Glomerular visceral epithelial cell (primary cell): ENCODE results near the gene DACT3.
A peak's percentile ranks its signal among the peaks of the same experiment; 100 is the strongest.

Source experiments
- DNase-seq: peaks from one replicate; pipeline ENCODE4 v3.0.0-alpha.2; 2016; ENCODE audit errors: extremely low spot score

Gene DACT3

GRCh38 chr19:46611776-46612175 lies 49.2 kb downstream of the DACT3 start:
- DNase-seq = no peak

DNA sequence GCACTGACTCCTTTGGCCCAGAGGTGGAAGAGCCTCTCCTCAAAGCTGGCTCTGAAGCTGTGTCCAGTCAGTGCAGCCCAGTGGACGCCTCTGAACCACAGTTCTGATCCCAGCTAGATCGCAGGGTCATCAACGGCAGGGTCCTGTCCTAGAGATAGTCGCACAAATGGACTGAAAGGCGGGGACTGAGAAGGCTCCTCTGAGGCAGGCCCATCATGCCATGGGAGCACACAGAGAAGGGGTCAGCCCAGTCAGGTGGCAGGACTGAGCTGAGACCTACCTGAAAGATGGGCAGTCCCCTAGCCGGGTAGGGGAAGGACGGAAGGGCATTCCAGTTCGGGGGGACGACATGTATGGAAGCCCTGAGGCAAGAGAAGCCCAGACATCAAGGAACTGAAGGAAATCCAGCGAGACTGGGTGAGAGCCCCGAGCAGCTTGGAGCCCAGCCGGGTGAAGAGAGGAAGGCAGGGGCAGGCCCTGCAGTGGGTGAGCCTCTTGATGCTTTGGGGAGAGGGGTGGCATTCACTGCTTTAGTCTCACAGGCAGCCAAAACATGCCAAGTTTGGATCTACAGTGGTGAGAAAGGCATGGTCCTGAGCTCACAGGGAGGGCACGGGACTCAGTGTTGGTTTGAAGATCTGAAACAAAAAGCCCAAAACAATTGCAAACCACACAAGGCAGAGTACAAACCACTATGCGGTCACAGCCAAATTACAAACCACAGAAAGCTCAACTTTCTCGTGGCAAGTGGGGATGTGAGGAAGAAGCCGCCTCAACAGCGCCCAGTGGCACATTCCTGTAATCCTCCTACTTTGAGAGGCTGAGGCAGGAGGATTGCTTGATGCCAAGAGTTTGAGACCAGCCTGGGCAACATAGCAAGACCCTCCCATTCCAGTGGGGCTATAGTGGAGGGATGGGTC lies 49.9 kb downstream of the DACT3 start:
- DNase-seq = peak; percentile 27

DNA sequence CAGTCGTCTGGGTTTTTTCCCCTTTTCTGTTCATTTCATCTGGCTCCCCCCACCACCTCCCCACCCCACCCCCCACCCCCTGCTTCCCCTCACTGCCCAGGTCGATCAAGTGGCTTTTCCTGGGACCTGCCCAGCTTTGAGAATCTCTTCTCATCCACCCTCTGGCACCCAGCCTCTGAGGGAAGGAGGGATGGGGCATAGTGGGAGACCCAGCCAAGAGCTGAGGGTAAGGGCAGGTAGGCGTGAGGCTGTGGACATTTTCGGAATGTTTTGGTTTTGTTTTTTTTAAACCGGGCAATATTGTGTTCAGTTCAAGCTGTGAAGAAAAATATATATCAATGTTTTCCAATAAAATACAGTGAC lies 50.6 kb downstream of the DACT3 start:
- no peak for DNase-seq

DNA sequence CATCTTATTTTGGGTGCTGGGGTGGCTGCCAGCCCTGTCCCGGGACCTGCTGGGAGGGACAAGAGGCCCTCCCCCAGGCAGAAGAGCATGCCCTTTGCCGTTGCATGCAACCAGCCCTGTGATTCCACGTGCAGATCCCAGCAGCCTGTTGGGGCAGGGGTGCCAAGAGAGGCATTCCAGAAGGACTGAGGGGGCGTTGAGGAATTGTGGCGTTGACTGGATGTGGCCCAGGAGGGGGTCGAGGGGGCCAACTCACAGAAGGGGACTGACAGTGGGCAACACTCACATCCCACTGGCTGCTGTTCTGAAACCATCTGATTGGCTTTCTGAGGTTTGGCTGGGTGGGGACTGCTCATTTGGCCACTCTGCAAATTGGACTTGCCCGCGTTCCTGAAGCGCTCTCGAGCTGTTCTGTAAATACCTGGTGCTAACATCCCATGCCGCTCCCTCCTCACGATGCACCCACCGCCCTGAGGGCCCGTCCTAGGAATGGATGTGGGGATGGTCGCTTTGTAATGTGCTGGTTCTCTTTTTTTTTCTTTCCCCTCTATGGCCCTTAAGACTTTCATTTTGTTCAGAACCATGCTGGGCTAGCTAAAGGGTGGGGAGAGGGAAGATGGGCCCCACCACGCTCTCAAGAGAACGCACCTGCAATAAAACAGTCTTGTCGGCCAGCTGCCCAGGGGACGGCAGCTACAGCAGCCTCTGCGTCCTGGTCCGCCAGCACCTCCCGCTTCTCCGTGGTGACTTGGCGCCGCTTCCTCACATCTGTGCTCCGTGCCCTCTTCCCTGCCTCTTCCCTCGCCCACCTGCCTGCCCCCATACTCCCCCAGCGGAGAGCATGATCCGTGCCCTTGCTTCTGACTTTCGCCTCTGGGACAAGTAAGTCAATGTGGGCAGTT lies 51.2 kb downstream of the DACT3 start:
- DNase-seq = no peak

DNA sequence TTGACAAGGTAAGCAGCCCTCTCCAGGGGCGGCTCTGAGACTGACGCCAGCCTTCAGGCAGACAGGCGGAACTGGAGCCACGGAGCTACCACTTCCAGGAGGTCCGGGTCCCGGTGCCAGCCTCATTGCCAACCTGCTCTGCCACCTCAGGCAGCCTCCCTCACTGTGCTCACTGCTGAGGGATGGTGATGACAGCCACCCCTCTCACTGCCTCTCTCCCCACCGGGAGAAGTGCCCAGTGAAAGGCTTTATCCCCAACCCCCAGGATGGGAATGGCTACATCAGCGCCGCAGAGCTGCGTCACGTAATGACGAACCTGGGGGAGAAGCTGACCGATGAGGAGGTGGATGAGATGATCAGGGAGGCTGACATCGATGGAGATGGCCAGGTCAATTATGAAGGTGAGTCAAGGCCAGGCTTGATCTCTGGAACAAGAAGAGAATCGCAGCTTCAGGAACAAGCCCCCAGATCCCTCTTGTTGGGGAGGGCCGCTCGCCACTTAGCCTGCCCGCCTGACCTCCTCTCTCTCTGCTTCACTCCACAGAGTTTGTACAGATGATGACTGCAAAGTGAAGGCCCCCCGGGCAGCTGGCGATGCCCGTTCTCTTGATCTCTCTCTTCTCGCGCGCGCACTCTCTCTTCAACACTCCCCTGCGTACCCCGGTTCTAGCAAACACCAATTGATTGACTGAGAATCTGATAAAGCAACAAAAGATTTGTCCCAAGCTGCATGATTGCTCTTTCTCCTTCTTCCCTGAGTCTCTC lies 52.2 kb downstream of the DACT3 start:
- no peak for DNase-seq

- DNase-seq = no peak
Observed at GRCh38 chr19:46608178-46608577, 52.8 kb downstream of the DACT3 start.

DNA sequence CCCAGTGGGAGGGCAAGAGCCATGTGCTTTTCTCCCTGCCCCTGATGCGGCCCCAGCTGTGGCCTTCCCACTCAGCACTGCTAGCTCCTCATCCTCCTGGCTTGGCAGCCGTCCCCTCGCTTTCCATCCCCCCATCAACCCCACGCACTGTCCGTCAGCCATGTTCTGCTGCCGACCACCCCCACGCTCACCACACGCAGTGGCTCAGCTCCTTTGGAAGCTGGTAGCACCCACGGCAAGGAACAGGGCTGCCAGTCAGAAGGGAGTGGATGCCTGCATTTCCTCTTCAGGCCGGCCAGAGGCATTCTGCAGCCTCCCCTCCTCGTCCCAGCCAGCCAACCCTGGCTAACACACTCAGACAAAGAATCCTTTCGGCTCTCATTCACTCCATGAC lies 53.5 kb downstream of the DACT3 start:
- DNase-seq = no peak

DNA sequence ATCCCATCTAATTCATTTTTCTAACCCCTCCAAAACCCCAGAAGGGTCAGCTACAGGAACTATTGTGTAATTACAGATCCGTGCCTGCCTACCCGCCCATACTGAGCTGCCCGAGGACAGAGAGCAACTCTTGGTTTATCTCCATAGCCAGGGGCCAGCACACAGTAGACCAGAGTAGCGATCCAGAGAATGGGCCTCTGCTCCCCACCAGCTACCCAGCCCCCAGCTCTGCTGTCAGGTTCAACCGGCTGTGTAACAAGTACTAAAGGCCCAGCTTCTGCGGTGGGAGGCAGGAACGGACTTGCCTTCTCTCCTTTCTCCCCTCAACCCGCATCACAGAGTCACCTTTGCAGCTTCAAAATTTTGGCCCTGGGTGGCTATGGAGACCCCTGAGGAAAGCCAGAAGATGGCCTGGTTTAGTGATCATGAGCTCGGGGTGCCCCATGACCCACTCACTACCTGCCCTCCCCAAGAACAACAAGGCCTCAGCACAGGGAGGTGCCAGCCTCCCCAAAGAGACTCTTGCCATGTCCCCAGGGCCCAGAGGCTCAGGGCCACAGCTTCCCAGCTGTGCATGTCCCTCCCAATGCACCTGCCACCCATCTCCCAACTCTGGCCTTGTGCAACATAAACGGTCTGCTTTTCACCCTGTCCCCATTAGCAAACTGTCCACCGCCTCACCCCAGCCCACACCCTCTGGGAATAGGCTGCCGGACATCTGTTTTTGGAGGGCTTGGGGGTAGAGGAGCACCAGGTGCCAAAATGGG lies 54.1 kb downstream of the DACT3 start:
- no peak for DNase-seq

DNA sequence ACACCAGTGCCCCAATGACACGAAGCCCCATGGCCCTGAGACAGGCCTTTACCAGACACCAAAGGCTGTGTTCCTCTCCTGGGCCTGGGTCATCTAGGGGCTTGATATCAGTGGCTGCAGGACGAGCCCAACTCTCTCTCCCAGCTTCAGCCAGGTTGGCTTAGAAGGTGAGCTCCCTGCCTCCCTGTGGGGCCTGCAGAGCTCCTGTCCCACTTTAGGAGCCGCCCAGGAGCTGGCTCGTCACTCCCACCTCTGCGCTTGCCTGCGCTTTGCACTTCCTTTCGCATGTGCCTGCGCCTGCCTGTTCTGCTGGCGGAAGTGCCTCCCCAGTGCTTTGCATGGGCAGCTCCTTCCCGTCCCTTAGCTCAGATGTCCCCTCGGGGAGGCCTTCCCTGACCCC lies 55.0 kb downstream of the DACT3 start:
- no peak for DNase-seq

DNA sequence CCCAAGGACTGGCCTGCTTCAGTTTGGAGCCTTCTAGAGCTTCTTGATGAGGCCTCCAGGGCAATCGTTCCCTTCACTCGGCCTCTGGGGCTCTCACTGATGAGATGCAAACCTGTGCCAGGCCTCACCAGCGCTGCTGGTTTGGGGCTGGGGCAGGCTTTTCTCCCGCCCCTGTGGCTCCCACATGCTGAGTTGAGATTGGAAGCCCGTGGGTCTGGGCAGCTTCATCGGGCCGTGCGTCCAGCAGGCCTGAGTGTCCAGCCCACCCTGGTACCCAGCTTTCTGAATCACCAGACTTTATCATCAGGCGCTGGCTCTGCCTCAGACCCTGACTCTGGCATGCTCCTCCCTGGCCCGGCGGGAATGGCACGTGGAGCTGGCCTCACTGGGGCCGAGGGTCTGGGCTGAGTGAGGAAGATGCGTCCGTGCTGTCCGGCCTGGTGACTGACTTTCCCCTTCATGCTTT lies 55.6 kb downstream of the DACT3 start:
- no peak for DNase-seq

GRCh38 chr19:46604781-46605355 lies 56.1 kb downstream of the DACT3 start:
- no peak for DNase-seq

- no peak for DNase-seq
Observed at GRCh38 chr19:46603752-46604231, 57.2 kb downstream of the DACT3 start.

- peak; percentile 32 for DNase-seq
Observed at GRCh38 chr19:46603195-46603637, 57.8 kb downstream of the DACT3 start.

- DNase-seq = no peak
Observed at GRCh38 chr19:46602392-46603194, 58.4 kb downstream of the DACT3 start.

- no peak for DNase-seq
Observed at GRCh38 chr19:46601318-46602224, 59.4 kb downstream of the DACT3 start, which contains the start of gene CALM3. Gene CALM3 (plus strand): TSS chr19:46601330. CDS start chr19:46601435, 105 bp downstream.

DNA sequence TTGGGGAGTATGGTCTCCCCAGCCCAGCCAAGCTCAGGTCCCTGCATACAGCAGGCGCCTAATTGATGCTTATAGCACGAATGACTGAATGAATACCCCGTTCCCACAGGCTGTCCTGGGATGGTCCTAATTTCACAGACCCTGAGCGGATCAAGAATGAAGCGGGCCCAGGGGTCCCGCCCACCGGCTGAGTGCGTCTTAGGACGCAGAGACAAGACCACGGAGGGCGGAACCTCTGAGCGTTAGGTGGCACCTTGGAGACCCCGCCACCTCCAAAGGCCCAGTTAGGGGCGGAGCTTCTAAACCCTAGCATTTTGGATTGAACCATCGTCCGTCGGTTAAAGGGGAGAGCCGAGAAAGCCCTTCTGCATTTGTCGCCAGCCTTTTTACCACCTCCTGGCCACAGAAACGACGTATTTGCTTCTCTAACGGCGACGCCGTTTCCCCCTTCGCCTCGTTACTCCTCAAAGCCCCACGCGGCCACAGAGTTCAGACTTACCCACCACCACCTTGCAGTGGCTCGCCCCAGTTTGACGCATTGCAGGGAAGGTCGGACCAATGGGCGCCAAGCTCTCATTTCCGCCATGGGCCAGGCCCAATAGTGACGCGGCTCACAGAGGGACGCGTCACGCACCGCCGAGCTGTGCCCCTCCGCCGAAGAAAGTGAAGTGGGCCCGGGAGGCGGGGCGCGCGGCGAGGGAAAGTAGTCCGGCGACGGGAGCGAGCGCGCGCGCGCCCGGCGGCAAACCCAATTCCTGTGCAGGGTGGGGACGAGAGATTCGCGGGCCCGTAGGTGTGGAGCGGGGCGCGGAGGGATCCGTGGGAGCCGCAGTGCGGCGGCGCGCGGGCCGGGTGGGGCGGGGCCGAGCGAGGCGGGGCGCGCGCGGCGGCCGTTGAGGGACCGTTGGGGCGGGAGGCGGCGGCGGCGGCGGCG lies 60.3 kb downstream of the DACT3 start:
- peak; percentile 97 for DNase-seq

DNA sequence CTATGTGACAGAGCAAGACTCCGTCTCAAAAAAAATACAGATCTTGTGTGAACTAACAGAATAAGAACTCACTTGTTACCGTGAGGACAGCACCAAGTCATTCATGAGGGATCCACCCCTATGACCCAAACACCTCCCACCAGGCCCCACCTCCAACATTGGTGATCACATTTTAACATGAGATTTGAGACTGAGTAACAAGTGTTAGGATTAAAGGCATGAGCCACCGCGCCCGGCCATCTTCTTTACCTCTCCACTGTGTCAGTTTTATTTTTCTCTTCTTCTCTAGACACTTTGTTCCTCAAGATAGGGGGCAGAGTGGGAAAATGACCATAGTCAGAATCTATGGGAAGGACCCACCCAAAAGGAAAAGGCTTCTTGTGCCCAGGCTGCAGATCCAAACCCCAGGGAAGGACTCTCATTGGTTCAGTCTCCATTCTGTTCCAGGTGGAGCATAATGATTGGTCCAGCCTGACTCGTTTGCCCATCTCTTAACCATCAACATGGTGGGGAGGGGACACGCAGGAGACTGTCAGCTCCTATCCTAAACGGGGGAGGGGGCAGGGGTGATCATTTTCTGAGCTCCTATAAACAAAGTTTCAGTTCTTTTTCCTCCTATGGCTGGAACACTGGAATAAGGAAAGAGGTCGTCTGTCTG lies 61.1 kb downstream of the DACT3 start:
- DNase-seq = no peak
